Measurements from ENCODE around the gene LPCAT1.
A peak's percentile ranks its signal among the peaks of the same experiment; 100 is the strongest.
"Not testable (repeated sequence)": the region's sequence is repeated elsewhere in the genome, so short reads cannot be mapped to it uniquely, and the experiment has no call there.

LPCAT1 gene

DNA sequence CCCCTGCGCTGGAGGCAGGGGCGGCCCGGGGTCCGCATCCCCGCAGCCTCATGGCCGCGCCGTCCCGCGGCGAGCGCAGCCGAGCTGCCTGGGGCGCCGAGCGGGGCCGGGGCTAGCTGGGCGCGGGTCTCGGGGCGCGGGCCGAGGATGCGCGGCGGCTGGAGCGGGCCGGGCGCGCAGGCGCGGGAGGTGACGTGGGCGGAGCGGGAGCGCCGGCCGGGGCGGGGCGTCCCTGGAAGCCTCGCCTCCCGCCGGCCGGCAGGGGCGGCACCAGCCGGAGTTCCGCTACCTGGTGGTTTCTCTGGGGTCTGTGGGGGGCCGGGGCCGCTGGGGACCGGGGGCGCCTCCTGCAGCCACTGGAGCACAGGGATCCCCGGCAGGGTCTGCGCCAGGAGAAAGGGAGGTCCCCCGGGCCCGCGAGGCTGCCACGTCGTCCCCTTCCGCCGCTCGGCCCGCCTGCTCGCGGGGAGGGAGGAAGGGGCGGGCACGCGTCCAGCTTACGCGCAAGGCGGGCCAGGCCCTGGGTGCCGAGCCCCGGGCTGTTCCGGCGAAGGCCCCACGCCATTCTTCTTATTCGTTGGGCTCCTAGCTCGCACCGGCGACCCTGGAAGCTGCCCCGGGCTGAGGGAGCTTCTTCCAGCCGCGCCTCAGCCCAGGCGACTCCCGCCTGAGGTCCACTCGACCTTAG is at the start of gene LPCAT1:
TSS of gene LPCAT1 (minus strand) at position 168 of the 688 bp plus-strand sequence. CDS start at position 52, 116 bp downstream.
- DNase-seq (ENCODE audit: low spot score): peak; percentile 82

- not testable (repeated sequence) for DNase-seq (ENCODE audit: low spot score)
Measured at GRCh38 chr5:1571875-1572274, 48.1 kb upstream of the LPCAT1 start.

DNA sequence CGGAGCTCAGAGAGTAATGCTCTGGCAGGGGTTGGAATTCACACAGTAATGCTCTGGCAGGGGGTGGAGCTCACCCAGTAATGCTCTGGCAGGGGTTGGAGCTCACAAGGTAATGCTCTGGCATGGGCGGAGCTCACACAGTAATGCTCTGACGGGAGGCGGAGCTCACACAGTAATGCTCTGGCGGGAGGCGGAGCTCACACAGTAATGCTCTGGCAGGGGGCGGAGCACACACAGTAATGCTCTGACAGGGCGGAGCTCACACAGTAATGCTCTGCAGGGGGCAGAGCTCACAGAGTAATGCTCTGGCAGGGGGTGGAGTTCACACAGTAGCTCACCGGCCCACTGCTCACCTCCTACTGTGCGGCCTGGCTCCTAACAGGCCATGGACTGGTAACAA is 47.2 kb upstream of the LPCAT1 start:
- no peak for DNase-seq (ENCODE audit: low spot score)

DNA sequence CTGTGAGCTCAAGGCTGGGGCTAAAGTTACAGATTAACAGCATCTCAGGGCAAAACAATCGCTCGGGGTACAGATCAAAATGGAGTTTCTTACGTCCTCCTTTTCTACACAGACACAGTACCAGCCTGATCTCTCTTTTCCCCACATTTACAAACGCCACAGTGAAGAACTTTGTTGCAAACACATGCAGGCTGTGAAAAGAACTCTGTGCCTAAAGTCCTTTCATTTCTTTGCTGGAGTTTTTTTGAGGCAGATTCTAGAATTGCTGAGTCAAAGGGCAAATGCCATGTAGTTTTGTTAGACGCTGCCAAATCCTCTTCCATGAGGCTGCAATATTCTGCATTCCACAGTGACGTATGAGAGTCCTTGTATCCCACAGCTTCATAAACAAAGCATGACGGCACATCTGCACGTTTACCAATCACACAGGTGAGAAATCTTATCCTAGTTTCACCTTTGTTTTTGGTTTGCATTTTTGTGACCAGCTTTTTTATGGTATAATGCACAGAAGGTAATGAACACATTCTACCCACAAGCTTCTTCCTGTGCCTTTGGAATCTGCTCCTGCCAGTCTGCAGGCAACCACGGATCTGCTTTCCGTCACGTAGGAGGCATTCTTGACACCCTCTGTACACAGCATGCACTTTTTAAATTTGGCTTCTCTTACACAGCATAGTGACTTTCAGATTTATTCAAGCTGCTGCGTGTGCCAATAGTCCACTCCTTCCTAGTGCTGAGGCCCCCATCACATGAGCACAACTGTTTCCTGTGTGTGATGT is 44.6 kb upstream of the LPCAT1 start:
- peak; percentile 95 for DNase-seq (ENCODE audit: low spot score)

DNA sequence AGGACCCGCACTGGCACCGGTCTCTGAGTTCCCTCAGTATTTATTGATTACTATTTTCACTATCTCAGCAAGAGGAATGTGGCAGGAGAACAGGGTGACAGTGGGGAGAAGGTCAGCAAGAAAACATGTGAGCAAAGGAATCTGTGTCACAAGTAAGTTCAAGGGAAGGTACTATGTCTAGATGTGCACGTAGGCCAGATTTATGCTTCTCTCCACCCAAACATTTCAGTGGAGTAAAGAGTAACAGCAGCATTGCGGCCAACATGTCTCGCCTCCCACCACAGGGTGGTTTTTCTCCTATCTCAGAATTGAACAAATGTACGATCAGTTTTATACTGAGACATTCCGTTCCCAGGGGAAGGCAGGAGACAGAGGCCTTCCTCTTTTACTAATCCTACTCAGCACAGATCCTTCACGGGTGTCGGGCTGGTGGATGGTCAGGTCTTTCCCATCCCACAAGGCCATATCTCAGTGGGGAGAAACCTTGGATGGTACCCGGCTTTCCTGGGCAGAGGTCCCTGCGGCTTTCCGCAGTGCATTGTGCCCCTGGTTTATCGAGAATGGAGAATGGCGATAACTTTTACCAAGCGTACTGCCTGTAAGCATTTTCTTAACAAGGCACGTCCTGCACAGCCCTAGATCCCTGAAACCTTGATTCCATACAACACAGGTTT is 43.9 kb upstream of the LPCAT1 start:
- not testable (repeated sequence) for DNase-seq (ENCODE audit: low spot score)

- no peak for DNase-seq (ENCODE audit: low spot score)
Measured at GRCh38 chr5:1565737-1566734, 42.3 kb upstream of the LPCAT1 start.

- no peak for DNase-seq (ENCODE audit: low spot score)
Measured at GRCh38 chr5:1564824-1565736, 41.3 kb upstream of the LPCAT1 start.

GRCh38 chr5:1564182-1564748 is 40.5 kb upstream of the LPCAT1 start:
- DNase-seq (ENCODE audit: low spot score): peak; percentile 85

GRCh38 chr5:1563617-1564181 is 39.9 kb upstream of the LPCAT1 start:
- DNase-seq (ENCODE audit: low spot score): no peak

- DNase-seq (ENCODE audit: low spot score): no peak
Measured at GRCh38 chr5:1563051-1563461, 39.3 kb upstream of the LPCAT1 start.

GRCh38 chr5:1562599-1562998 is 38.8 kb upstream of the LPCAT1 start:
- no peak for DNase-seq (ENCODE audit: low spot score)

GRCh38 chr5:1561402-1561929 is 37.7 kb upstream of the LPCAT1 start:
- no peak for DNase-seq (ENCODE audit: low spot score)

- not testable (repeated sequence) for DNase-seq (ENCODE audit: low spot score)
Measured at GRCh38 chr5:1560499-1560898, 36.7 kb upstream of the LPCAT1 start.

DNA sequence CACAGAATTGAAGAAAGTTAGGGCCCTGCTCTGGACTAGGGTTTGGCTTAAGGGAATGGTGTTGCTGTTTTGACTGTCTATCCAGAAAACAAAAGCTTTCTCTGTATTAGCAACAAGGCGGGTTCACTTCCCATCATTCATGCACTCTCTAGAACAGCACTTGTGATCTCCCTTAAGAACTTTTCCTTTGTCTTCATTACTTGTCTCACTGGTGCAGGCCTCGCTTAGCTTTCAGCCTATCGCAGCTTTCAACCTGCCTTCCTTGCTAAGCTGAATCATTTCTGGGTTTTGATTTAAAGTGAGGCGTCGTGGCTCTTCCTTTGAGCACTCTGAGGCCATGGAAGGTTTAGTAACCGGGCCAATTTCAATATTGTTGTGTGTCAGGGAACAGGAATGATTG is 35.2 kb upstream of the LPCAT1 start:
- no peak for DNase-seq (ENCODE audit: low spot score)

GRCh38 chr5:1557114-1557873 is 33.5 kb upstream of the LPCAT1 start:
- no peak for DNase-seq (ENCODE audit: low spot score)

DNA sequence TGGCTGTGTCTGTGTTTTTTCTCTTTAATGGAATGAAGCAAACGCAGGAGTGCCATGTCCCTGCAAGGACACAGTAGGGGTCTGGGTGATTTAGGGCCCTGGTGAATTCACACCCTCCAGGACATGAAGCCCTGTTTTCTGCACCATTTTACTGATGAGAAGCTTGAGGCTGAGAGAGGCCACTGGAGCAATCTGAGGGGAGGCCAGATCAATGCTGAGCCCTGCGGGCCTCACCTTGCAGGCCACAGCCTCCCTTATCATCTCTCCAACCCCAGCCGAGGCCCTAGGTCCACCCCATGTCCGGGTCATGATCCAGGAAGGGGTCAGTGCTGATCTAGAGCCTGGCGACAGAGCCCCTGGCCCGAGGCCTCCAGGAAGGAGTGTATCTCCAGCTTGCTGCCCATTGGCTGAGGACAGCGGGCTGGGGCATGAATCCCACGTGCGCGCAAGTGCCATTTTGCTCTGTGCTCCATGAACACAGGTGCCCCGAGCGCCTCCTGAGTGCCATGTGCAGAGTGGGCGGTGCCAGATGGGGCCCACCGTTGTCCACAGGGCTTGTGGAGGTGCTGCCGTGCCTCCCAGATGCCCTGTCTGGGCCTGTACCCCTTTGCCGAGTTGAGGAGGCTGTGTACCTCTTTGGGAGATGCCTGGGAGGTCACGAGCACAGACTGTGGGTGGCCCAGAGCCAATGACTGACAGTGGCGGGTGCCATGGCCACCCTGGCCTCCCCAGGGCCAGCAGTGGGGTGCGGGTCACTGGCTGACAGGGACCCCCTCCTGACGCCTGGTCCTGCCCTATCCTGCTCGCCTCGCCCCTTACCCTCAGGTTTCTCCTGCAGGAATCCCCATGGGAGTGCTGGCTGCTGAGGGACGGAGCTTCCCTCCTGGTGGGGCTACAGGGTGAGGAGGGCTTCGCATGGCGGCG is 32.3 kb upstream of the LPCAT1 start:
- DNase-seq (ENCODE audit: low spot score): no peak

- DNase-seq (ENCODE audit: low spot score): peak; percentile 98
Measured at GRCh38 chr5:1555011-1555807, 31.4 kb upstream of the LPCAT1 start.

All from kidney tubule cell (primary cell).